GM13977 (cell line): ENCODE results near the gene FRMPD1.

Experiments
- DNase-seq: peaks from one replicate; pipeline ENCODE4 v3.0.0; 2012; ENCODE audit warnings: low spot score
- in situ Hi-C: fragments of 300-500 bp; cut with MboI; formaldehyde crosslinking; loops from one replicate; pipeline ENCODE4 v1.12.0; 2022; ENCODE audit warnings: low sequenced_read_pairs, low pct_unique_long_range_greater_than_20kb, mixed read lengths, inconsistent platforms; ENCODE audit not compliant: unreplicated experiment
- TF ChIP-seq, protein P1 (sequence below): IDR thresholded peaks from 2 replicates; pipeline ENCODE4 v1.5.1; 2012; ENCODE audit warnings: mild to moderate bottlenecking, control low read depth; ENCODE audit not compliant: insufficient read depth; ENCODE audit errors: extremely low read depth, missing control alignments

The FRMPD1 gene

GRCh38 chr9:37729499-37729898 lies 78.7 kb downstream of the FRMPD1 start:
- TF ChIP-seq, protein P1, sequence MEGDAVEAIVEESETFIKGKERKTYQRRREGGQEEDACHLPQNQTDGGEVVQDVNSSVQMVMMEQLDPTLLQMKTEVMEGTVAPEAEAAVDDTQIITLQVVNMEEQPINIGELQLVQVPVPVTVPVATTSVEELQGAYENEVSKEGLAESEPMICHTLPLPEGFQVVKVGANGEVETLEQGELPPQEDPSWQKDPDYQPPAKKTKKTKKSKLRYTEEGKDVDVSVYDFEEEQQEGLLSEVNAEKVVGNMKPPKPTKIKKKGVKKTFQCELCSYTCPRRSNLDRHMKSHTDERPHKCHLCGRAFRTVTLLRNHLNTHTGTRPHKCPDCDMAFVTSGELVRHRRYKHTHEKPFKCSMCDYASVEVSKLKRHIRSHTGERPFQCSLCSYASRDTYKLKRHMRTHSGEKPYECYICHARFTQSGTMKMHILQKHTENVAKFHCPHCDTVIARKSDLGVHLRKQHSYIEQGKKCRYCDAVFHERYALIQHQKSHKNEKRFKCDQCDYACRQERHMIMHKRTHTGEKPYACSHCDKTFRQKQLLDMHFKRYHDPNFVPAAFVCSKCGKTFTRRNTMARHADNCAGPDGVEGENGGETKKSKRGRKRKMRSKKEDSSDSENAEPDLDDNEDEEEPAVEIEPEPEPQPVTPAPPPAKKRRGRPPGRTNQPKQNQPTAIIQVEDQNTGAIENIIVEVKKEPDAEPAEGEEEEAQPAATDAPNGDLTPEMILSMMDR = no peak
- DNase-seq = no peak
- in situ Hi-C loops = no loop called here

- DNase-seq = no peak
- in situ Hi-C loops = no loop called here
- TF ChIP-seq, protein P1 = no peak
Observed at GRCh38 chr9:37730256-37730655, 79.5 kb downstream of the FRMPD1 start.

DNA sequence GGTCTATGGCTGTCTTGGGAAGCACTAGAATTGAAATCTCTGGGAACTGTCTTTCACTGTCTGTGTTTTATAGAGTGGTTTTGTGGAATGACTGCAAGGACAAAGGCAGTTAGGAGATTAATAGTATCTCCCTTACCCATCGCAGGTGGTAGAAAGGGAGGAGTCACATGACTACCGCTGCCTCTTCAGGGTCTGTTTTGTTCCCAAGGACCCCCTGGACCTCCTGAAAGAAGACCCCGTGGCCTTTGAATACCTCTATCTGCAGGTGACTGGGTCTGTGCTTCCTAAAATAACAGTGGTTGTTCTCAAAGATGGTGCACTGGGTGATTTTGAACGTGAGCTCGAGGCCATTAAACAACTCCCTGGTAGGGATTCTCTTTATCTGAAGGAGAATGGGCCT lies 80.1 kb downstream of the FRMPD1 start:
- no peak for DNase-seq

GRCh38 chr9:37732086-37732741 lies 81.5 kb downstream of the FRMPD1 start:
- TF ChIP-seq, protein P1 = no peak
- DNase-seq = no peak
- in situ Hi-C loops = no loop called here

More for the DNA sequence above, 80.1 kb downstream of the FRMPD1 start:
- TF ChIP-seq, protein P1 = no peak
- in situ Hi-C loops = no loop called here

DNA sequence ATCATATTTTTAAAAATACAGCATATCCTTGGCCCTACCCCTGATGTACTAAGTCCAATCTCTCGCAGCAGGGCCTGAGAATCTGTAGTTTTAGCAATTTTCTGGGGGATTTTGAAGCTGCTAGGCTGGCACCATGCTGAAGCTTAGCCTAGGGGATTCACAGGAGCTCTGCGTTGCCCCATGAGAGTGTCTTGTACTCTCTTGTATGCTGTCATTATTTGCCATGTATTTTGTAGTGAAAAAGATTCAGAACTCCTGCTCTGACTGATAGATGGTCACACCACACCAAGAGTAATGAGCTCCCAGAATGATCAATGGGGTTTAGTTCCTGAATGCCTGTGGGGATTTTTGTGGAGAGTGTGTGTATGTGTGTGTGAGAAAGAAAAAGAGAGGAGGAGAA lies 82.2 kb downstream of the FRMPD1 start:
- in situ Hi-C loops = no loop called here
- no peak for DNase-seq
- TF ChIP-seq, protein P1 = no peak

DNA sequence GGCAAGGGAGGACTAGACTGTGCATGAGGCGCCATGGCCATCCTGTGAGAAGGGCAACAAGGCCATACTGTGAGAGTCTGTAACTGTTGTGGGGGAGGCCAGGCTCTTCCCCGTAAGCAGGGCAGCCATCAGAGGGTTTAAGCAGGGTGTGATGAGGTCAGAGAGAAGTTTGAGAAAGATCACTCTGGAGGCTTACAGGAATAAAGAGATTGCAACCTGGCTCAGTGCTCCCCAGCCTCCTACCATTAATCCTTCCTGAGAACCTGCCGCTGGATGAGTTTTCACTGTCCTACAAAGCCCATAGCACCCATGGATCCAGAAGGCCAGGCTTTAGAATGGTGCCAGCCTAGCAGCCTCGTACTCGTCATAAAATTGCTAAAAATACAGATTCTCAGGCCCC lies 88.5 kb downstream of the FRMPD1 start:
- DNase-seq = no peak
- TF ChIP-seq, protein P1 = no peak
- in situ Hi-C loops = no loop called here
